Lower leg skin (tissue), 3 donors: ENCODE measurements around the gene MYO15B.

Experiments
- CTCF ChIP-seq, 3 donors: fragments of 450-650 bp; IDR thresholded peaks; one replicate each; pipeline ENCODE4 v1.5.1; 2016; ENCODE audit warnings: antibody characterized with exemption in 3 of 3, mild to moderate bottlenecking in 3 of 3, moderate library complexity in 2 of 3
- POLR2A ChIP-seq, 2 donors: fragments of 450-650 bp; IDR thresholded peaks; one replicate each; pipeline ENCODE4 v1.6.1; 2016 to 2017; ENCODE audit warnings: antibody characterized with exemption in 2 of 2, mild to moderate bottlenecking in 1 of 2, moderate library complexity in 1 of 2

GRCh38 chr17:75631353-75631752 lies 43.8 kb downstream of the MYO15B start:
- no peak for TF ChIP-seq POLR2A (IDR thresholded peaks at IDR 0.05)
- no peak for TF ChIP-seq CTCF (IDR thresholded peaks at IDR 0.05)
